NCI-H82 treated with DMSO at 0.1 percent for 48 hours (cell line): ENCODE measurements around the gene PPP1R16B.

Experiments used
- DNase-seq: peaks from one replicate; lab custom pipeline; 2025; ENCODE audit not compliant: unreplicated experiment; lab: John Stamatoyannopoulos, UW

PPP1R16B gene

DNA sequence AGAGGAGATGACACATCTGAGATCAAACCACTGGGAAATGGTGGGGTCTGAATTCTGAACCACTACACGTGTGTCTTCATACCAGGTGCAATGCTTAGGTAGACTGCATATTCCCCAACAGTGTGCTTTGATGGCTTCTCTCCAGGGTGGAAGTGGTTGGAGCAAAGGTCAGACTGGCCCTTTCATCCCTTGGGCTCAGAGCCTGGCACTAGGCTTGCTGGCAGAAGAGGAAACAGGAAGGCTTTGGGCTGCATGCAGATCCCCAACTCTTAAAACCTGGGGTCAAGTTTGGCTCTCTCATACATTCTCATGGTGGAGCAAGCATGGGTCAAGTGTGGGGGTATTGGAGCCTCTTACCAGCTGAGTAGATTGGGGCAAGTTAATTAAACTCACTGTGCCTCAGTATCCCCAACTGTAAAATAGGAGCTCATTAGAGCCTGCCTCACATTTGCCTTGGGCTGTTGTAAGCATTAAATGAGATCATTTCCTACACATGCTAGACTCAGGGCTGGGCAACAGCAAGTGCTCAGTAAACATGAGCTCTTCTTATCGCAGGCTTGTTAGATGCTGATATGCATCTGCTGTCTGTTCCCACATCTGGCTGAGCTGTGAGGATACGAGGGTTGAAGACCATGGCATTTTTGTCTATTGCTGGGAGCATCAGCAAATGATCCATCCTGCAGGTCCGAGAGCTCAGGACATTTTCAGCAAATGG lies 69.1 kb downstream of the PPP1R16B start:
- DNase-seq = no peak

DNA sequence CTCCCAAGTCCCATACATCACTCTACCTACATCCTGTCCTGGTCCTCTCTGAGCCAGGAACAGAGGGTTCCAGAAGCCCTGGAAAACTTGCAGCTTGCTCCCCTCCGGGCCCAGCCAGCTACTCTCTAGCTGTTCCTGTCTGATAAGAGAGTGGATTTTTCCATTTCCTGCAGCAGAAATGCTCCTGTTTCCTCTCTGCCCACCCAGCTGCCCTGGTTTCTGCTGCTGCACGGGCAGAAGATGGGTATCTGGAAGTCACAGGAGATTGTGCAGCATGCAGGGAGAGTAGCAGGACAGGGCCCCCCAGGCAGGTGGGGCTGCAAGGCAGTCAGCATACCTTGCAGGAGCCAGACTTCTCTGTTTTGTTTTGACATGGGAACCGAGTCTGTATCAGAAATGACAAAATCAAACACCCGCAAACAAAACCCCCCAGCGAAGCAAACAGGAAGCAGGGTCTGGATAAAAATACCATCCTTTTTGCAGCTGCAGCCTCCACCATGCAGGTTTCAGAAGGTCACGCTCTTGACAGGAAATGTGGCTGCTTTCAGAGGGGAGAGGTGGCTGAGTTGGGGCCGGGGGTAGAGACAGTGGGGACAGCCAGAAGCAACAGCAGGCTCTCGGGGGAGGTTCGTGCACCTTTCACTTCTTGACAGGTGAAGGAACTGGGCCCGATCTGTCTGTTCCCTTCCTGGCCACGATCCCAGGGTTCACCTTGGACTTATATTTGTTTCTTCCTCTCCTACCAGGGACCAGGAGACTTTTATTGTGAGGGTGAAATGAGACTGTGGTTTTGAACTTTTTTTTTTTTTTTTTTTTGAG lies 69.9 kb downstream of the PPP1R16B start:
- DNase-seq = no peak

DNA sequence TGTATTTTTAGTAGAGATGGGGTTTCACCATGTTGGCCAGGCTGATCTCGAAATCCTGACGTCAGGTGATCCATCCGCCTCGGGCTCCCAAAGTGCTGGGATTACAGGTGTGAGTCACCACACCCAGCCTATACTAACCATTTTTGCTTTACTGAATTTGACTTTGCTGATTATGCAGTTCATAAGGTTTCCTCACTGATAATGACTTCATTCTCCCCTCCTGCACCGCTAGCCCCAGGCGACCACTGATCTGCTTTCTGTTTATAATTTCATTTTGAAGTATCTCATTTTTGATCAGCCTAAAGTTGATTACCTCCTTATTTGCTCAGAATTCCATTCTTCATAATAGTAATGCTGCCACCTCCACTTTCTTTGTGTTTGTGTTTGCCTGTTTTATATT lies 72.0 kb downstream of the PPP1R16B start:
- no peak for DNase-seq

DNA sequence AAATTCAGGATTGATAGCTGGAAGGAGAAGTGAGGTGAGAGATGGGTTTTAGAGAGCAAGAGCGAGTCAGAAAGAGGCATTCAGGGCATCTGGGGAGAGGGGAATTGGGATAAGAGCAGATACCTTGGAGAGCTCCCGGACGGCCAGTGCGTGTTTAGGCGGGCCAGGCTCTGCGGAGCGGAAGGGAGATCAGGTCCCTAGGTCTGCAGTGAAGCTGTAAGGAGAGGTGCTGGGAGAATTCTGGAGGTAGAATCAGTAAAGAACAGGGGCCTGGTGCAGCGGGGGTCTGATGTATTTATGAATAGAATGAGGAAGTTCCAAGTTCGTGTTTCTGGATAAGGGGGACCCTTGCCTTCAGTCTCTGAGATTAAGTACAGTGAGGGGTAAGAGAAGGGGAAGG lies 73.4 kb downstream of the PPP1R16B start:
- DNase-seq = no peak

DNA sequence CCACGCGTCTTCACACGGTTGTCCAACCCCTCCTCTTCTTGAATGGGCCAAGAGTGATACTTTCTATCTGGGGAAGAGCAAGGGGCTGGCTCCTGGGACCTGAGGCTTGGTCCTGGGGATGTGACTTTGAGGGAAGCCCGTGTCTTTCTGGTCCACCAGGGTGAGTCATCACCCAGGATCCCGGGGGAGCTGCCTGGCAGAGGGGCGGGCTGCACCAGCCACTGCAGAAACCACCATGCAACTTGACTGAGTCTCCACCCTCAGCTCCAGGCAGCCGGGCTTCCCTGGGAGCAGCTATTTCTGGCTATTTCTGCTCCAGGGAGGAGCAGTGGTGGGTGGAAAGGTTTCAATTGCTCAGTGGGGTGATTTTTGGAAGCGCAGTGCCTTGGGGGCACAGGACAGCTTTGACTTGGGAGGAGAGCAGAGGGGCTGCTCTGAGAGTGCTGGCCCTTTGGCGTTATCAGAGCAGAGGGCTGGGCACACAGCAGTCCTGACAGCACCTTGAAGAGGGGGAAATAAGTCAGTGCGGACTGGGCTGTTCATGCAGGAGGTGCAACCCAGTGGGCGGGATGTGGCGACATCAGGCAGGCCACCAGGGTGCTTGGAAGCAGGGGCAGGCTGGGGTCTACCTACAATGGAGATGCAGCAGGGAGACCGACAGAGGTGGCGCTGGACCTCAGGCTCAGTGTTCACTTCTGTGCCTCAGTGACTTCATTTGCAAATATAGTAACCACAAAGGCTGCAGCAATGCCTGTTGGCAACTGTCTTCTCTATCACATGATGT lies 75.6 kb downstream of the PPP1R16B start:
- DNase-seq = no peak

DNA sequence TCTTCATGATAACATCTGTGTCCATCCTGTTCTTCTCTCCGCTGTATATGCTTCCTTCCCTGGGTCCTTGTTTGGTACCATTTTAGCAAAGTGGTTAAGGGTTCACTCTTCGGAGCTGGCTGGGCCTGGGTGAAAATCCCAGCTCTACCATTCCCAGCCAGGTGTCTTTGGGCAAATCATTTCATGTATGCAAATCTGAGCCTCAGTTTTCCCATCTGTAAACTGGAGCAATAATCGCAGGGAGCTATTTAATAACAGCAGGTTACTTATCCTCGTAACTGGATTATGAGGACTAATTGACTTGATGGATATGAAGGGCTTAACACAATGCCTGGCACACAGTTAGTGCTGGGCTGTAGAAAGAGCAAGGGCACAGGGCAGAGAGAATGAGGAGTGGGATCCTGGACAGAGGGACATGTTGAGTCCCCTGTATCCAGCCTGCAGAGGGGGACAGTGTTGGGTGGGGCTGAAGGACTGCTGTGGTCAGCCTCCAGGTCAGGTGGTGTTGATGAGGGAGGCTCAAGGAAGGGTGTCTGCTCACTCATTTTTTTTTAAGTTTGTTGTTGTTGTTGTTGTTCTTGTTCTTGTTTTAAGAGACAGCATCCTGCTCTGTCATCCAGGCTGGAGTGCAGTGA lies 76.4 kb downstream of the PPP1R16B start:
- DNase-seq = no peak

DNA sequence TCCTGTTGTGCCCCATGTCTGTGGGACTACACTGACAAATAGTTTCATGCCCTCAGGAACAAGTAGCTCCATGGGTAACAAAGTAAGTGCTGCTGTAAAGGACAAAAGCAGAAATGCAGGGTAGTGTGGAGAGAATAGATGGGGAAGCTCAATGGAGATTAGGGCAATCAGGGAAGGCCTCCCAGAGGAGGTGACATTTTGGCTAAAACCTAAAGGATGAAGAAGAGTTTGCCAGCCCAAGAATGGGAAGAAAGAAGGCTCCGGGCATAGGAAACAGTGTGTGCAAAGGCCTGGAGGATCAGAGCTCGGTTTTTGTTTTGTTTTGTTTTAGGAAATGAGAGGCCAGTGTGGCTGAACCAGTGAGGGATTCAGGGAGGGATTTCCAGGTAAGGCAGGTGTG lies 77.1 kb downstream of the PPP1R16B start:
- DNase-seq = no peak

DNA sequence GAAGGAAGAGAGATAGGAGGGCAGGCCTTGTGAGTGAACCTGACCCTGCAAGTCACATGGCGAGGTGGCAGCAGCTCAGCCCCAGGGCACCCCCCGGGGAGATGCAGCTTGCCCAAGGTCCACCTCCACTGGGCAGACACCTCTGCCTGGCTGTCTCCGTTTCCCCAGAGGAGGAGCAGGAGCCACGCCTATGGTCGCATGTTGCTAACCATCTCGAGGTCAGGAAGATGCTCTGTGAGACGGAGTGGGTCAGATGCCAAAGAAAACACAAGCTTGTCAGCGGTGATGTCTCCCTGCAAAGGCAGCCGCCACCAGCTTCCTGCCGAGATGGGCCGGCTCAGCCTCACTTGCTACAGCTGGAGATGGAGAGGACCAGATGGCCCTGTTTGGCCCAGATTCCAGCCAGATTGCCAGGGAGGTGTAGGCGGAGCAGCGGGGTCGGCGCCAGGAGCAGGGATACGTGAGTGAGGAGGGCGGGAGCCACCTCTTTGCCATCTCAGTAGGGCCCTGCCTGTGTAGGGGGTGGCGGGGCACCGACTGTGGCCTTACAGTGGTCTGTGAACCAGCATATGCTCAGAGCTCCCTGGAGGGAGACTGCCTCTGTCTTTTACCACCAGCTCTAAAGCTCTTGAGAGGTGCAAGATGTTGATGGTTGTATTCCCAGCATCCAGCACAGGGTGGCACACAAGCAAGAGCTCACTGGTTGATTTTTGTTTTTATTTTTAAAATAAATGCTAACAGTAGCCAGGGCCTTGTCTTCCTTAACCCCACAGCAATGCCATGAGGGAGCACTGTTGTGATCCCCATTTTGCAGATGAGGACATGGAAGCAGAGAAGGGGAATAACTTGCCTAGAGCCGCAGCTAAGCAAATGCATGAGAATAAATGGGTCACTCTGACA lies 77.8 kb downstream of the PPP1R16B start:
- peak; percentile 60 for DNase-seq

DNA sequence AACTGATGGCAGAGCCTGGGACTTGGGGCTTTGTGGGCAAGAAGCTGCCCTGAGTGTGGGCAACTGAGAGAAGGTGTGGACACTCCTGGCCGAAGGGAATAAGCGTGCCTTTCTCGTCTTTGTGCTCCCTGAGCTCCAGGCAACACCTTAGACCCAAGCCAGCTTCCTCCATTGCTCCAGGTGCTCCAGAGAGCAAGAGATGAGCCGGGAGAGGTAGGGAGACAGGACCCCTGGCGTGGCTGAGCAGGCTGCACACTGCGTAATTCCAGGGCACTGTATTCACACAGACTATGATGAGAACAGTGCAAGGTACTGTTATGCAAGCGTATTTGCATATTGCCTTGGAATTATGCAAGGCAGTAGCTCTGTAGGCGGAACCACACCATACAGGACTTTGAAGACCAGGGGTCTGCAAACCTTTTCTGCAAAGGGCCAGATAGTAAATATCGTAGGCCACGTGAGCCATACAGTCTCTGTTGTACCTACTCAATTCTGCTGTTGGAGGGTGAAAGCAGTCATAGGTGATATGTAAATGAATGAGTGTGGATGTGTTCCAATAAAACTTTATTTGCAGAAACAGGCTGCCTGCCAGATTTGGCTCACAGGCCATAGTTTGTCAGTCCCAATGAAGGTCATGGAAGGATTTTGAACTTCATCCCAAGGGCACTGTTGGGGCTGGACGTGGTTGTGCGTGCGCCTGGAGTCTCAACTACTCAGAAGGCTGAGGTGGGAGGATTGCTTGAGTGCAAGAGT lies 78.7 kb downstream of the PPP1R16B start:
- no peak for DNase-seq

DNA sequence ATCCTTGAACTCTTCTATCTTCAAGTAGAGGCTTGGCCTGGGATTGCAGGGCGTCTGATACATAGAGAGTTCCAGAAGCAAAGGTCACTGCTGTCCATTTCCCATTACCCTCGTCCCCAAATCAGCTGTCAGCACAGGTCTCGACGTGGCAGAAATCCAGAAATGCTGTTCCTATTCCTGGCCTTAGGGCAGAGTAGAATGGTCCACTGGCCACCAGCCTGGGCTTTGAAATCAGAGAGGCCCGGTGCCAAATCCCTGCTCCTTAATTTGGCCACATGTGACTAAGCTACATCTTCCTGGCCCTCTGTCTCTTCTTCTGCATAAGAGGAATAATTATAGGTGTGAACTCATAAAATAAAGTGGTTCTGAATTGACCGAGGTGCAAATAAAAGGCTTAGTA lies 79.9 kb downstream of the PPP1R16B start:
- no peak for DNase-seq

DNA sequence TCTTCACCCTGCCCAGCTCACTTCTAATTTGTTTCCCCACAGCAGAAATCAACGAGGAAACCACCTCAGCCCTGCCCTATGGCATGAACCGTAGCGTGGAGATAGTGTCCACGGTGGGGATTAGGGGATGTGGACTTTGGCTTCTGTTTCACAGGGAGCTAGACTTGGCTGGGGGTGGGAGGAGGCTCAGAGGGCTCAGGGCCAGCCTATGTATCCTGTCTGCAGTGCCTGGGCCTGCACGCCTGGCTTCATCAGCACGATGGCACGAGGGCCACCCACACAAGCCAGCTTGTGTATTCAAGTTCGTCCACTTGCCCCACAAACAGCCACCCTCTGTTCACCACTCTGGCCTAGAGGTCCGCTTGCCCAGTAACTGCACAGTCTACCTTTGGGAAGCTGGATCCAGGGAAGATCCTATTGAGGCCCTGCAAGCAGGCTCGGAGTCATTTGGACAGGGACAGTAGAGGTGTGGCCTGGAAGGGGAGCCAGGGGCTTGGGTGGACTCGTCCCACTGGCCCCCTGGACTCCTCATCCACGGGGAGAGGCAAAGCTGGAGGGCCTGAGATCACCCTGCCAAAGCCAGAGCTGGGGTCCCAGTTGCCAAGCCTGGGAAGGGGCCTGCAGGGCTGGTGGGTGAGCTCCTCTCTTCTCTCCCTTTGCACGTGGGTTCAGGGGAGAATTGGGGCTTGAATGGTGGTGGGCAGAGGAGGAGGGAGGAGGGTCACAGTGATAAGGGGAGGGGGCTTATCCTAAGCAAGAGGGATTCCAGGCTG lies 82.7 kb downstream of the PPP1R16B start:
- DNase-seq = no peak

DNA sequence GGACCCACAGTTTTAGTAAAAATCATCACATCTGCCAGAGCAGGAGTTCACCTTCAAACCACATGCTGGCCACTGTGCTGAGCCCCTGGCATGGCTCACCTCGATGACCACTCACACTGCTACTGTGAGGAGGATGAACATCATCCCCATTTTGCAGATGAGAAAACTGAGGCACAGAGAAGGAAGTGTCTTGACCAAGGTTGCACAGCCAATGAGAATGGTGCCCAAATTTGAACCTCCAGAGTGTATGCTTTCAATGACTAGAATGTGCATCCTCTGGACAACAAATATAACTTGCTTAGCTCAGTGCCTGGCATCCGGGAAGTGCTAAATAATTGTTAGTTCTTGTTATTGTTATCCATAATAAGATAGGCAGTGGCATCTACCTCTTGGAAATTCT lies 83.6 kb downstream of the PPP1R16B start:
- DNase-seq = no peak

DNA sequence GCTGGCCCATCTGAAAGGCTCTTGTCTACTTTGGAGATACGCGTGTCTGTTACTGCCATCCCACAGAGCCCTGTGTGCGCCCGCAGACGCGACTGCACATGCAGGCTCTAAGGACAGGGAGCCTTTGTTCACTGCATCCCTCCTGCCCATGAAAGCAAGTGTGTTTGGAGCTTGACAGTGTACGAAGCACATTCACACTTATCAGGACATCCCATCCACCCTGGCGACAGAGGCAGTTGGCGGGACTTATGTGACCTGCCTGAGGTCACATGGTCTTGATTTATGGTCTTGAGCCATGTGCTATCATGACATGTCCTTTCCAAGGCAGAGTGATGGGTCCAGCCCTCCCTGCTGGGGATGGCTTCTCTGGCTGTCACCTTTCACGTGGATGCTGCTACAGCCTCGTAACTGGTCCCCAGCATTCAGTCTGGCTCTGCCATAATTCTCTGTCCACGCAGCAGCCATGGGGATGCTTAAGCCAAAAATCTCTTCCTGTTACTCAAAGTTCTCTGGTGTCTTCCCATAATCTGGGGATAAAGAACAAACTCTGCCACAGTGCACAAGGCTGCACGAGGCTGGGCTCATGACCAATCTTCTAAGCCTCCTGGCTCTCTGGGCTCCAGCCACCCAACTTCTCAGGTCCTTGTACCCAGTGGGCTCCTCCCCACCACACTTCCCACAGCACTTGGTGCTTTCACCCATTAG lies 84.4 kb downstream of the PPP1R16B start:
- no peak for DNase-seq

DNA sequence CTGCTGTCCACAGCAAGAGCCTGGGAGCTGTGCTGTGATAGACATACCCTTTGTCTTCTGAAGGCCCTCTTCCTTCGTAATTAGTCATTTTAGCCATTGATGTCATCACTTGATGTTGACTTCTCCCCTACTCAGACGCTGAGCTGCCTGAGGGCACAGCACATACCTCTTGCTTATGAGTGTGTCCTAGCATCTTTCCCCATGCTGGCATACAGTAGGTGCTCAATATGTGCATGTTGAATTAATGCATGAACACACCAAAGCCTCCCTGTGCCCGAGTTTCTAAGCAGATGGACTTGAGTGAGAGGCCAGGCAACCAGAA lies 85.0 kb downstream of the PPP1R16B start:
- no peak for DNase-seq

DNA sequence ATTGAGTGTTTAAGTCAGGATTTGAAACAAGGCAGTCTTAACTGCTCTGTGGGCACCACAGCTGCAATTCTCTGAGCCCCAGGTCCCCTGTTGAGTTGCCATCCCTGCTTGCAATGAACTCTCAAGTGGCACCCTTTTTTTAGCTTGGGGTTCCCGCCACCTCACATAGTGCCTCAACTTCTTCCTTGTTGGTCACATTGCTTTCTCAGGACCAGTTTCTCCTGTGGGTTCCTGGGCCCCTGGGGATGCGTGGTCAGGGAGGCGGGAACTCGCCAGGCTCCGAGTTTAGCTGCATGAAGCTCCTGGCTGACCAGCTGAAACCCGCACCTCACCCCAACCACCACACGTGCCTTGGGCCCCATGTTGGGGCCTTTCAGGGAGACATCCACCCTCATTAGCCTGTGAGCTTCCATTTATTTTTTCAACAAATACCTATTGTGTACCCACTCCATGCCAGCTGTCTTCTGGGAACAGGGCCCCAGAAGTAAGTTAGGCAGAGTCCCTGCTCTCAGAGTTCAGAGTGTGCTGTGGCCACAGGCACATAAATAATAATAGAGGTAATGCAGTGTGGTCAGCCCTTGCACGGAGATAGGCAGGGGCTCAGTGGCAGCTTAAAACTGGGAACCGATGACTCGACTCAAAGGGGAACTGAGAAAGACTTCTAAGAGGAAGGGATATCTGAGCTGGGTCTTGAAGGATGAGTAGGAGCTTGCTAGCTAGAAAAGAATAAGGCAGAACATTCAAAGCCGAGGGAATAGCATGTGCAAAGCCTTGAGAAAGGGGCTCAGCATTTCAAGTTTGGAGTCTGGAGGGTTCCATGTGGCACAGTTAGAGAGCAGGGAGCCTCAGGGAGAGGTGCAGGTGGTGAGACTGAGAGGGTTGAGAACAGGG lies 86.8 kb downstream of the PPP1R16B start:
- no peak for DNase-seq

DNA sequence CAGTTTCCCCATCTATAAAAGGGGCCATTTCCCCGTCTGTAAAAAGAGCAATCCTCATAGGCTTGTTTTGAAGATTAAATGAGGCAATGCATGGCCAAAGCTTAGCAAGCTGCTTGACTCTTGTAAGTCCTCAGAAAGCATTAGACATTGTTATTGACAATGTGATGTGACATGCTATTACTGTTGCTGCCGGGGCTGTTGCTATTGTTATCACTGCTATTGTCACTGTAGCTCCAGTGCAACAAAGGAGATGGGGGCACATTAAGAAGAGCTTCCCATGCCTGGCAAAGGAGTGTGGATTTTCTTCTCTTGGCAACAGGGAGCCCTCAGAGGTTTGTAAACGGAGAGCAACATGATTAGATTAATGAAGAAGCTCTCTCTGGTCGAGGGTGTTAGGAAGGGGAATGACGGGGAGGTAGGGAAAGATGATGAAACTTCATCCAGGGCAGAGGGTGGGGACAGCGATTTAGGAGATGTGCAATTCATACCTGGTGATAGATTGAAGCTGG lies 87.6 kb downstream of the PPP1R16B start:
- DNase-seq = no peak

DNA sequence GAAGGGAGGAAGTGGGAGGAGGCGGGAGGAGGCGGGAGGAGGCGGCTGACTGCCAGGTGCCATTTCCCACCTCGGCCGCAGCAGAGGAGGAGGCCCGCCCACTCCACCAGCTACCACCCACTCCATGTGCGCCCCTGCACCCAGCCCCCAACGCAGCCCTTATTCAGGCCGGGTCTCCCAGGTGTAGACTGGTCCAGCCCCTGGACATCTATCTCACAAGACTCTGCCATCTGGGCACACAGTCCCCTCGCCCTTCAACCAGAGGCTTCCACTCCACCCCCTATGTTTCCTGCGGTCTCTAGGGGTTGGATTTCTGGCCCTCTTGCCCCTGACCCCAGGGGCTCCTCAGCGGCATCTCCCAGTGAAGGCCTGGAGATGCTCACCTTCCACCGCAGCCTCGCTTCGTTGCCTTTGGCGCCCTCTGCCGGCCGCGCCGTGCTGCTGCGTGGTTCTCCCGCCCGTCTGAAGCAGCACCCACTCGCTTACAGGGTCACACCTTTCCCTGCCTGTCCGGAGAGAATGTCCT lies 88.1 kb downstream of the PPP1R16B start:
- DNase-seq = peak; percentile 63
